Cerebellar nuclear complex (tissue), 1 donor: Measurements from ENCODE around the gene ATP12A.

ENCODE experiments used
- DNase-seq, 2 experiments: peaks; one replicate each; lab custom pipeline; 2025; lab: John Stamatoyannopoulos, UW

Gene ATP12A

GRCh38 chr13:24663586-24663985 is 16.6 kb upstream of the ATP12A start:
- DNase-seq: no peak

- DNase-seq: no peak
Observed at GRCh38 chr13:24664726-24665409, 15.3 kb upstream of the ATP12A start.

- no peak for DNase-seq
Observed at GRCh38 chr13:24668511-24668910, 11.7 kb upstream of the ATP12A start.

- no peak for DNase-seq
Observed at GRCh38 chr13:24668955-24669582, 11.1 kb upstream of the ATP12A start.

- DNase-seq: no peak
Observed at GRCh38 chr13:24670174-24670573, 10.0 kb upstream of the ATP12A start.

- DNase-seq: no peak
Observed at GRCh38 chr13:24670961-24671381, 9.2 kb upstream of the ATP12A start.

- no peak for DNase-seq
Observed at GRCh38 chr13:24671386-24672113, 8.7 kb upstream of the ATP12A start.

GRCh38 chr13:24672141-24673132 is 7.8 kb upstream of the ATP12A start:
- no peak for DNase-seq

- no peak for DNase-seq
Observed at GRCh38 chr13:24675806-24676570, 4.2 kb upstream of the ATP12A start.

GRCh38 chr13:24678151-24678550 is 2.1 kb upstream of the ATP12A start:
- no peak for DNase-seq

- DNase-seq: no peak
Observed at GRCh38 chr13:24679686-24680085, 522 bp upstream of the ATP12A start.

GRCh38 chr13:24680921-24681604 is 855 bp downstream of the ATP12A start:
- DNase-seq: no peak

GRCh38 chr13:24681930-24682329 is 1.7 kb downstream of the ATP12A start:
- no peak for DNase-seq

- no peak for DNase-seq
Observed at GRCh38 chr13:24682353-24682752, 2.1 kb downstream of the ATP12A start.

GRCh38 chr13:24683351-24683750 is 3.1 kb downstream of the ATP12A start:
- no peak for DNase-seq

- DNase-seq: no peak
Observed at GRCh38 chr13:24683838-24684599, 3.8 kb downstream of the ATP12A start.

- no peak for DNase-seq
Observed at GRCh38 chr13:24684600-24684998, 4.4 kb downstream of the ATP12A start.

- no peak for DNase-seq
Observed at GRCh38 chr13:24685314-24685713, 5.1 kb downstream of the ATP12A start.

- DNase-seq: no peak
Observed at GRCh38 chr13:24687611-24688010, 7.4 kb downstream of the ATP12A start.

GRCh38 chr13:24688111-24688510 is 7.9 kb downstream of the ATP12A start:
- no peak for DNase-seq
